Measurements from ENCODE around the gene NLRP9.

DNA sequence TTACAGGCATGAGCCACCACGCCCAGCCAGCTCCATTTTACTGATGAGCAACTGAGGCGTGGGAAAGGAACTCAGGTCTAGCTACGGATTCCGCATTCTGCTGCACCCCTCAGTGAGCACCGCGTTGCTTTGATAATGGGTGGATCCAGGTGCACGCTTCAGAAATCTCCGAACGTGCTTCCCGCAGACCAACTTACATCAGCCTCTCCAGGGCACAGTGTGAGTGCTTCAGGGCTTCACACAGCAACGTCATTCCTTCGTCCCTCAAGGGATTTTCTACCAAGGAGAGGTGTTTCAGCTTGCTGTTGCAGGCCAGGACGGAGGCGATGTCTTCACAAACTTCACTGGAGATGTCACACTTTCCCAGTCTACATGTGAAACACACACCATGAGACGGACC is 21.7 kb downstream of the NLRP9 start:
- TF ChIP-seq, protein P1, sequence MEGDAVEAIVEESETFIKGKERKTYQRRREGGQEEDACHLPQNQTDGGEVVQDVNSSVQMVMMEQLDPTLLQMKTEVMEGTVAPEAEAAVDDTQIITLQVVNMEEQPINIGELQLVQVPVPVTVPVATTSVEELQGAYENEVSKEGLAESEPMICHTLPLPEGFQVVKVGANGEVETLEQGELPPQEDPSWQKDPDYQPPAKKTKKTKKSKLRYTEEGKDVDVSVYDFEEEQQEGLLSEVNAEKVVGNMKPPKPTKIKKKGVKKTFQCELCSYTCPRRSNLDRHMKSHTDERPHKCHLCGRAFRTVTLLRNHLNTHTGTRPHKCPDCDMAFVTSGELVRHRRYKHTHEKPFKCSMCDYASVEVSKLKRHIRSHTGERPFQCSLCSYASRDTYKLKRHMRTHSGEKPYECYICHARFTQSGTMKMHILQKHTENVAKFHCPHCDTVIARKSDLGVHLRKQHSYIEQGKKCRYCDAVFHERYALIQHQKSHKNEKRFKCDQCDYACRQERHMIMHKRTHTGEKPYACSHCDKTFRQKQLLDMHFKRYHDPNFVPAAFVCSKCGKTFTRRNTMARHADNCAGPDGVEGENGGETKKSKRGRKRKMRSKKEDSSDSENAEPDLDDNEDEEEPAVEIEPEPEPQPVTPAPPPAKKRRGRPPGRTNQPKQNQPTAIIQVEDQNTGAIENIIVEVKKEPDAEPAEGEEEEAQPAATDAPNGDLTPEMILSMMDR (IDR thresholded peaks at IDR 0.05; ENCODE audit: low read depth, low read length), result no peak
- TF ChIP-seq, protein P2, sequence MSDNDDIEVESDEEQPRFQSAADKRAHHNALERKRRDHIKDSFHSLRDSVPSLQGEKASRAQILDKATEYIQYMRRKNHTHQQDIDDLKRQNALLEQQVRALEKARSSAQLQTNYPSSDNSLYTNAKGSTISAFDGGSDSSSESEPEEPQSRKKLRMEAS (IDR thresholded peaks at IDR 0.05; ENCODE audit: low read depth, low read length), result no peak
- no peak for TF ChIP-seq POLR2A (IDR thresholded peaks at IDR 0.05; ENCODE audit: extremely low read depth, insufficient read length)

Data from NB4 (cell line).